Left lung (tissue), 10 donors: ENCODE results near the gene NAV2. TPM values are rescaled to one million over a fixed set of nuclear protein-coding genes. Genes with fewer than 3 reads are reported as not detected.

ENCODE experiments used
- ATAC-seq: fragments of 200-7000 bp; cut with Tn5 transposase; one replicate; pipeline ENCODE4 v1.9.1; 2020; ENCODE audit warnings: moderate library complexity
- DNase-seq, 4 donors: peaks; one replicate each; pipeline ENCODE4 v3.0.0-alpha.2; 2013 to 2020
- H3K27ac ChIP-seq, 2 donors: fragments of 200-600 bp; sonication (generic) in 1 of 2; one replicate each; pipeline versions ENCODE4 v1.5.0 to v1.8.0; 2020 to 2021
- H3K27me3 ChIP-seq, 2 donors: fragments of 200-600 bp; sonication (generic) in 1 of 2; one replicate each; pipeline versions ENCODE4 v1.5.0 to v1.8.0; 2020 to 2021
- H3K36me3 ChIP-seq, 2 donors: fragments of 200-600 bp; sonication (generic) in 1 of 2; one replicate each; pipeline versions ENCODE4 v1.5.0 to v1.8.0; 2020 to 2021
- H3K4me1 ChIP-seq, 2 donors: fragments of 200-600 bp; one replicate each; pipeline ENCODE4 v1.8.0; 2021
- H3K4me3 ChIP-seq, 2 donors: fragments of 200-600 bp; sonication (generic) in 1 of 2; one replicate each; pipeline versions ENCODE4 v1.5.0 to v1.8.0; 2020 to 2021; ENCODE audit warnings: mild to moderate bottlenecking in 1 of 2
- H3K9me3 ChIP-seq, 2 donors: fragments of 200-600 bp; sonication (generic) in 1 of 2; one replicate each; pipeline versions ENCODE4 v1.5.0 to v1.8.0; 2020 to 2021
- CTCF ChIP-seq, 2 donors: fragments of 200-600 bp; sonication (generic) in 1 of 2; IDR thresholded peaks; one replicate each; pipeline versions ENCODE4 v1.5.0 to v1.8.0; 2021; ENCODE audit warnings: antibody characterized with exemption in 2 of 2
- intact Hi-C, 2 donors: fragments of 100-400 bp; cut with DNase I; formaldehyde crosslinking; loops; one replicate each; pipeline versions ENCODE4 v1.11.2 to v1.14.2; 2022
- polyA plus RNA-seq, 6 donors: library from polyadenylated mRNA; unstranded; fragments of 120-200 nt; gene quantifications; one replicate each; pipeline ENCODE4 v1.2.1, GENCODE V29; 2013; ENCODE audit not compliant: insufficient read length in 6 of 6
- total RNA-seq, 2 donors: library from RNA; stranded (reverse); fragmentation: NEBNext Ultra II Directional; extraction: Animal tissue kit (Norgen Biotek cat#: 25700); gene quantifications; one replicate each; pipeline ENCODE4 v1.2.1, GENCODE V29; 2021
- donor health status: DM: no; HTN: yes; CAD: no.
- donor health status: DM: no; HTN: no; CAD: no.

Gene NAV2
- total and polyA plus RNA-seq, 8 donors, result 18.0 to 59.9 (median 23.1) TPM

- DNase-seq, result no peak
- intact Hi-C loops, result no loop called here
- Histone ChIP-seq H3K4me1 (no peaks in the 10 kb centered on the region), H3K27me3 (no peaks in the 10 kb centered on the region), H3K36me3 (peaks cover 0 to 4% of the 10 kb centered on the region in 2 donors), H3K27ac (no peak overlapping the region), H3K4me3 (no peak overlapping the region), H3K9me3 (no peaks in the 10 kb centered on the region)
- ATAC-seq, result no peak
- TF ChIP-seq CTCF (IDR thresholded peaks at IDR 0.05), result no peak
These were observed 157.4 kb downstream of the NAV2 start for GRCh38 chr11:19869946-19870589.

- no peak for TF ChIP-seq CTCF (IDR thresholded peaks at IDR 0.05)
- H3K4me3 ChIP-seq, result no peak overlapping the region
- intact Hi-C loops, result no loop called here
- H3K27me3 ChIP-seq, result no peaks in the 10 kb centered on the region
- no peaks in the 10 kb centered on the region for H3K9me3 ChIP-seq
- no peaks in the 10 kb centered on the region for H3K4me1 ChIP-seq
- peaks cover 0 to 4% of the 10 kb centered on the region in 2 donors for H3K36me3 ChIP-seq
- DNase-seq (no peak), ATAC-seq (no peak)
- no peak overlapping the region for H3K27ac ChIP-seq
These were observed 158.9 kb downstream of the NAV2 start for GRCh38 chr11:19871531-19871930.

GRCh38 chr11:19872512-19873145 is 160.0 kb downstream of the NAV2 start:
- H3K9me3 ChIP-seq, result no peaks in the 10 kb centered on the region
- DNase-seq (no peak), ATAC-seq (no peak)
- H3K4me3 ChIP-seq, result no peak overlapping the region
- H3K36me3 ChIP-seq, result peaks cover 0 to 4% of the 10 kb centered on the region in 2 donors
- H3K27me3 ChIP-seq, result no peaks in the 10 kb centered on the region
- intact Hi-C loops, result no loop called here
- TF ChIP-seq CTCF (IDR thresholded peaks at IDR 0.05), result no peak
- no peak overlapping the region for H3K27ac ChIP-seq
- H3K4me1 ChIP-seq, result no peaks in the 10 kb centered on the region

- intact Hi-C loops, result no loop called here
- H3K9me3 ChIP-seq, result no peaks in the 10 kb centered on the region
- H3K27ac ChIP-seq, result no peak overlapping the region
- peaks cover 0 to 4% of the 10 kb centered on the region in 2 donors for H3K36me3 ChIP-seq
- no peaks in the 10 kb centered on the region for H3K27me3 ChIP-seq
- TF ChIP-seq CTCF (IDR thresholded peaks at IDR 0.05), result no peak
- no peak overlapping the region for H3K4me3 ChIP-seq
- ATAC-seq (no peak), DNase-seq (no peak)
- no peaks in the 10 kb centered on the region for H3K4me1 ChIP-seq
These were observed 161.1 kb downstream of the NAV2 start for GRCh38 chr11:19873730-19874129.

GRCh38 chr11:19874266-19874665 is 161.6 kb downstream of the NAV2 start:
- no peak for ATAC-seq
- no peaks in the 10 kb centered on the region for H3K27me3 ChIP-seq
- TF ChIP-seq CTCF (IDR thresholded peaks at IDR 0.05), result no peak
- intact Hi-C loops, result no loop called here
- peaks cover 0 to 4% of the 10 kb centered on the region in 2 donors for H3K36me3 ChIP-seq
- no peaks in the 10 kb centered on the region for H3K9me3 ChIP-seq
- DNase-seq, result no peak
- H3K27ac ChIP-seq, result no peak overlapping the region
- no peaks in the 10 kb centered on the region for H3K4me1 ChIP-seq
- H3K4me3 ChIP-seq, result no peak overlapping the region
